Activated gamma-delta T cell treated with Interleukin-2 at 50 U/mL for 16 hours (primary cell): ENCODE measurements around the gene SYTL3.

Source experiments
- DNase-seq: peaks from one replicate; pipeline ENCODE4 v3.0.0-alpha.2; 2020

Gene SYTL3

DNA sequence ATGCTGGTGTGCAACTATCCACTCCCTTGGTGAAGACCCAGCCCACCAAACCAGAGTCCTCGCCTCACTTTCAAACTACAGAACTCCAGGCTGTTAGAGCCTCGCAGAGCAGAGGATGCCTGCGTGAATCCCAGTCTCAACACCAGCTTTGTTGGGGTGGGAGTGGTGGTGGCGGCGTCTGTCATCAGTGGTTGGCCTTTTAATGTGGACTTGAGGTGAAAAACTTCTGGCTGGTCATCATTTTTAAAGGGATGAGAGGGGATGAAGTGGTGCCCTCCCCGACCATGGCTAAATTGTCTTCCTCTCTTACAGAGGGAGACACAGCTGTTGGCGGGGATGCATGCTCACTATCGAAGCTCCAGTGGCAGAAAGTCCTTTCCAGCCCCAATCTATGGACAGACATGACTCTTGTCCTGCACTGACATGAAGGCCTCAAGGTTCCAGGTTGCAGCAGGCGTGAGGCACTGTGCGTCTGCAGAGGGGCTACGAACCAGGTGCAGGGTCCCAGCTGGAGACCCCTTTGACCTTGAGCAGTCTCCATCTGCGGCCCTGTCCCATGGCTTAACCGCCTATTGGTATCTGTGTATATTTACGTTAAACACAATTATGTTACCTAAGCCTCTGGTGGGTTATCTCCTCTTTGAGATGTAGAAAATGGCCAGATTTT is 114.5 kb downstream of the SYTL3 start:
- no peak for DNase-seq

DNA sequence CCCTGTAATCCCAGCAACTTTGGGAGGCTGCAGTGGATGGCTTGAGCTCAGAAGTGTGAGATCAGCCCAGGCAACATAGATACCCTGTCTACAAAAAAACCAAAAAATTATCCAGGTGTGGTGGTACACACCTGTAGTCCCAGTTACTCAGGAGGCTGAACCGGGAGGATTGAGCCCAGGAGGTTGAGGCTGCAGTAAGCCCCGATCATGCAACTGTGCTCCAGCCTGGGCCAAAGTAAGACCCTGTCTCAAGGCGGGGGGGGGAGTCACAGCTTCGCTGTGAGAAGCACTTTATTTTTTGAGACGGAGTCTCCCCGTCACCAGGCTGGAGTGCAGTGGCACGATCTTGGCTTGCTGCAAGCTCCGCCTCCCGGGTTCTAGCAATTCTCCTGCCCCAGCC is 115.1 kb downstream of the SYTL3 start:
- no peak for DNase-seq

DNA sequence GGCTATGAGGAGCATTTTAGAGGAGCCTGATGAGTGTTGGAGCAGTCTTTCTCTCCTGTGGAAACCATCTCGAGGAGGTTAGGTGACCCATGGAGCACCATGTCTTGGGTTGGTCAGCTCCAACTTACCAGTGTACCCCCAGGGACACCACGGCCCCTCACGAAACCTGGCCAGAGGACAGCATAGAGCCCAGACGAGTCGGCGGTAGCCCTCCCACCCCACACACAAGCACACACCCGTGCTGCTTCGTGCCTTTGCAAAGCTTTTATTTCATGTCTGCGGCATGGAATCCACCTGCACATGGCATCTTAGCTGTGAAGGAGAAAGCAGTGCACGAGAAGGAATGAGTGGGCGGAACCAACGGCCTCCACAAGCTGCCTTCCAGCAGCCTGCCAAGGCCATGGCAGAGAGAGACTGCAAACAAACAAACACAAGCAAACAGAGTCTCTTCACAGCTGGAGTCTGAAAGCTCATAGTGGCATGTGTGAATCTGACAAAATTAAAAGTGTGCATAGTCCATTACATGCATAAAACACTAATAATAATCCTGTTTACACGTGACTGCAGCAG is 115.7 kb downstream of the SYTL3 start:
- no peak for DNase-seq

DNA sequence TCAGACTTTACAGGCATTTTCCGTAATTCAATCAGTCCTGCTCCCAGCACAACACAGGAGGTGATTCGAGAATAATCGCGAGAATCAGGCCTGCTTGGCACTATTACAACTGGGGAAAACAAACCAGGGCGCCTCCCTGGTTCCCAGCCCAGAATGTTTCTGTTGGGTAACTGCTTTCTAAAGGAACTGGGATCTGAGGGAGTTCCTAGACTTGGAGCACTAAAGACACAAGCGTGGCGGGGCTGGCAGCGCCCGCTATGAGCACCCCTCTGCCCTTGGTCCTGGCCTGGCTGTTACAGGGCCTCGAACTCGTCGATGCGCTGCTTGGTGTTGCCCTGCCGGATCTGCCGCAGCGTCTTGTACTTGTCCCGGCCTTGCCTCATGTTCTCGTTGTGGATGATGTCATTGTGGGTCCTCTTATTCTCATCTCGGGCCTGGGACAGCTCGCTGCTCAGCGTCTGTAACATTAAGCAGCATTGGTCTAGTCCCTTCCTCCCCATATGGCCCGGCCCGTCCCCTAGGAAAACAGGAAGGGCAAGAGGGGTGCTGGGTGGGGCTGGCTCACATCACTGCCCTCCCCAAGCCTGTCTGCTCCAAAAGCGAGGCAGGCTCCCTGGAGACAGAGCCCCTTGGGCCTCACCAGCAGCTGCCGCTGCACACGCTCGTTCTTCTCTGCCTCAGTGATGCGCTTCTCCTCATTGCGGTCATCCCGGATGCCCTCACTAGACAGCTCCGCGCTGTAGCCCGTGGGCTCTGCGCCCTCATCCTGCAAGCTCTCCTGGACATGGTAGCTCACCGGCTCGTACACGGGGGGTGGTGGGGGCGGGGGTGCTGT is 117.0 kb downstream of the SYTL3 start:
- DNase-seq: no peak

DNA sequence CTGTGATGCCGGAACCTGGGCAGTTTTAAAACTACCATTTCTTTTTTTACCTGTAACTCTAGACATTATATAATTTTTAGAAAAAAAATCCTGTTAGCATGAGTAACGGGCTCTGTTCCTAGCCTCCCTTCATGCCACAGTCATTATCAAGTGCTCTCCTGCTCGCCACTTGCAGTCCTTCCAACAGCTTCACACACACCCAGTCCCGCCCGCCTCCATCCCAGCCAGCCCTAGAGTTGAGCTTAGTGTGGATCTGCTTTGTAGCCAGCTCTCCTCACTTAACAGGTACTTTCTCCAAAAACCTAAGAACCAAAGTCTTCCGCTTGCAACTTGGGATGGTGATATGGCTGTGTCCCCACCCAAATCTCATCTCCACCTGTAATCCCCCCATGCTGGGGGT is 117.9 kb downstream of the SYTL3 start:
- no peak for DNase-seq

DNA sequence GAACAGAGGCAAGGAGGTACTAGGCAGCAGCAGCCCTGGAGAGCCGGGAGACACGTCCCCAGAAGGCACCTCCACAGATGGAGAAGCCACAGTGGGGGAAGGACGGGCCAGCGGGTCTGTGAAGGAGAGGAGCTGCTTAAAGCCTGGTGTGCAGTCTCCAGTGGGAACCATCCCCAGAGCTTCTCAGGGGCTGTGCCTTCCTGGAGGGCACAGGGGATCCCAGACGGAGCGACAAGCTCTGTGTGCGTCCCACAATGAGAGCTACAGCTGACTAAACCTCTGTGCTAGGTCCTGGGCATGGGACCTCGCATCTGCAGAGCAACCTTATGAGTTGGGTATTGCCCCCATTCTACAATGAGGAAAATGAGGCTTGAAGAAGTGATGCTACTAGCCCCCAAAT is 118.6 kb downstream of the SYTL3 start:
- DNase-seq: no peak

DNA sequence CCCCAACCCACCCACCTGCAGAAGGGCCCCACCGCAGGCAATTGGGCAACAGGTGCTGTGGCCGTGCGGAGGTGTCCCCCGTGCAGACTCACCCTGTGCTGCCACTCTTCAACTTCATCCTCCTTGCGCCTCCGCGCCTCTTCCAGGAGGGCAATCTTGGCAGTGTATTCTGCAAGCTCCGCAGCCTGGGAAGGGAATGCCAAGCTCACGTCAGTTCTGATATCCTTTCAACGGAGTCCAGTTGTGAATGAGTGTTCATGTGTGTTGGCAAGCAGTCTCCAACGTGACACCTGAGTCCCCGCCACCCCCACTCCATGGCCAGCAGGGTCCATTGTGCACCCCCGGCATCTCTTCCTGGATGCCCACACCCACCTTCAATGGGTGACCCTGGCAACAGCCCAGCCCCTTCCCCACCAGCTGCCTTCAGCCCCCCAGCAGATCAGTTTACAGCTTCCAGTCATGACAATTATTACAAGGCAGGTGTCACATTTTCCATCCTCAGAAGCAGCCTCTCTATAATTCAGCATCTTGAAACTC is 119.4 kb downstream of the SYTL3 start:
- no peak for DNase-seq

DNA sequence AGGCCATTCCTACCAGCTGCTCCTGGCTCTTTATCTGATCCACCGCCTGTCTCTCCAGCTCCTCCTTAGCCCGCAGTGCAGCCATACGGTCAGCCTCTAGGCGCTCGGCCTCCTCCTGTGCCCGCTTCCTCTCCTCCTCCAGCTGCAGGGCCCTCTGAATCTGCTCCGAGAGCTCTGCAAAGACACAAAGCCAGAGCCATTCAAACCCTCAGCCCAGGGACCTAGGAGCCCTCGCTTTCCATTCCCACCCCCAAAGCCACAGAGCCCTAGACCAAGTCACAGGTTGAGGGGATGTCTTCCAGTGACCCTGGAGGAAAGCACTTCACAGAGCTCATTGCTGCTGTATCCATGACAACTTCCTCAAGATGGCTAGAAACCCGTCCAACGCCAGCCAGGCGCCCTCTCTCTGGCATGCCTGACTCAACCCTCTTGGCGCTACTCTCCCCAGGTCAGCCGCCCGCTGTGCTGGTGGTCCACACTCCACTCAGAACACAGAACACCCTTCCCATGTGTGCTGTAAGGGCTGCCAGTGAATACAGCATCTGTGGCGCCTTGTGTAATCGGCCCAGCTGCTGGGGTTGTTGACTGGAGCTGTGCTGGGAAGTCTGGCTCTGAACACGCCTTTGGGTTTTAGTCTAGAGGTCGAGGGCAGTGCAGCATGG is 120.0 kb downstream of the SYTL3 start:
- no peak for DNase-seq

DNA sequence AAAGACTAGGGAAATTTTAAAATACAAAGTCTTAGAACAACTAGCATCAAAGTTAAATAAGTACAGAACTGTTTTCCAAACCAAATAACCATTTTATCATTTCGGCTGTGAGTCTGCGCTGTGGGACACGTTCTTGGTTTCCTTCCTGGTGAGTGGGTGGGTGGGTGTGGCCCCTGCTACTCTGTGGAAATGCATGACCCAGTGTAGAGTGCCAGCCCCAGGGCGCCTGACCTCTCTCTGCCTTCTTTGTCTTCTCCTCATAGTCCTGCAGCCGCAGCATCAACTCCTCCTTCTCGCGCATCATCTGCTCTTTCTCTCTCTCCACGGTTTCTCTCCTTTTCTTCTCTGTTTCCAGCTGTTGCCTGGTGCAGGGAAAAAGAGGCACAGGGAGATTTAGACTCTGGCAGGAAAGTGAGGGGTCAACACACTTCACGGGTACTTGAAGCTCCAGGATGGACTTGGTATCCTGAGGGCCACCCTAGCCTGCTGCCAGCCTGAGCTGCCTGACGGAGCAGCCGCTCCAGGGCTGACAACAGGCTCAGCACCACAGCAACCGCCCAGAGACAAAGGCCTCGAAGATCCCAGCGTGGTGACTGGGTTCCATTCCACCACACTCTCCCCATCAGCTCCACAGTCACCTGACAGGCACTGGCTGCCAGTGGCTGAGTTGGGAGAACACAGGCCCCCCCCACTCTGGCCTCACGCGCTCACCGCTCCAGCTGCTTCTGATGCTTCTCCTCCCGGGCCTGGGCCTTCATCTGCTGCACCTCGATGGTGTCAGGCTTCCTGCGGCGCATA is 120.9 kb downstream of the SYTL3 start:
- DNase-seq: no peak

DNA sequence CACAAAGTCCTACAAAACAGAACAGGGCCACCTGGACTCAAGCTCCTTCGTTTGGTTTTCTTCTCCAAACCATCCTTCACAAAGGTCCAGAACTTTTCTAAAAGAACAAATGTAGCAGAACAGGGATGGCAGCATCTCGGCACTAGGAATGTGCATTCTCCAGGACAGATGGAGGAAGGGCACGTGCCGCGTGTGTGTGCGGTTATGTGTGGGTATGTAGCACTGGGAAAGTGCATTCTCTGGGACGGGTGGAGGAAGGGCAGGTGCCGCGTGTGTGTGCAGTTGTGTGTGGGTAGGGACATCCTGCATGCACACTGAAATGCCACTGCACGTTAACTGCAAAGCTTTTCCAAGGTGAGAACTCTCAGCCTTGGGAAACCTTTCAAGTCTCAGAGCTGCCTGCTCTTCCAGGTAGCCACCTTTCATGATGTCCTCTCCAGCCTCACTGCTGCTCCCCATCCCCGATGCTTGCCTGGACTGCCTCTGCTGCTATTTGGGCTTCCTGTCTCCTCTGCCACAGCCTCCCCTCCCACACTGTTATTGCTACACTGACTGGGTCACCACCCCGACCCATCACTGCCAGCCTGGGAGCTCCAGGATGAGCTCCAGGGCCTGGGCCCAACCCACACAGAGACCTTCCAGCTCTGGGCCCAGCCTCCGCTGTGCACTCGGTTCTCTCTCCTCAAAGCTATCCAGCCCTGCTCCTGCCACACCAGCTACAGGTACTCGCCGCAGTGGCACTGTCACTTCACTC is 121.7 kb downstream of the SYTL3 start:
- DNase-seq: no peak

DNA sequence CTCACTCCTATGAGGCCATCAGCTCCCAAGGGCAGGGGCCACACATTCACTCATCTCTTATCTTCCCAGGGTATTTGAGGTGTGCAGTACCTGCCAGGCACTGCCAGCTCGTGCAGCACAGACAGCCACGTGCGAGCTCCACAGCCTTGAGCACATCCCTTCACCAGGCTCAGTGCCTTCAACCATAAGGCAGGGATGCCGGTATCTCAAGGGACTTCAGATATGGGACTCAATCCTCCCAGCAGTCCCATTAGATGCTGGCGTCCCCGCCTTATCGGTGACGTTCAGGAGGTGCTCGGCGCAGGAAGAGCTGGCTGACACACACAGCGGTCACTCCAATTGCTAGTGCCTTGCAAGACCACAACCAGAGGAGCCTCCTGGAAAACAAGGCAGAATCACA is 122.3 kb downstream of the SYTL3 start:
- no peak for DNase-seq

DNA sequence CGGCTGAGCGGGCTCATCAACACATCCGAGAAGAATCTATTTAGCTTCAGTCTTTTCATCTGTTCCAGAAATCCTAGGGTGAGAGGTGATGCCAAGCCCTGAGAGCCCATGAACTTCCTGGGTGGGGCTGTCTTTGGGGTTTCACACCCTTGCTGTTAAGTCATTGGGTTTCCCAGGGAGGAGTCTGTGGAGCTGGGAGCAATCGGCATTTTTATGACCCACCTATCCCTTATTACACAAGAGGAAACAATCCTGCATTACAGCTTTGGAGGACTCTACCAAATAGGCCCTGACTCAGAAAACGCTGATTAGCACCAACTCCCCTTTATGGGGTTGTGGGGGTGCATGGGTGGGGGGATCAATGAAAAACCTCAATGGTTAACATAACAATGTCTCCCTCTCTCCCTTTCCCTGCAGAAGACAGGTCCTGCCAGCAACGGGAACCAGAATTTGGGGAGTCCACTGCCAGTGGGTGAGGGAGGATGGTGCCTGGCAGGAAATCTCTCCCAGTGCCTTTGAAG is 123.1 kb downstream of the SYTL3 start:
- DNase-seq: no peak

DNA sequence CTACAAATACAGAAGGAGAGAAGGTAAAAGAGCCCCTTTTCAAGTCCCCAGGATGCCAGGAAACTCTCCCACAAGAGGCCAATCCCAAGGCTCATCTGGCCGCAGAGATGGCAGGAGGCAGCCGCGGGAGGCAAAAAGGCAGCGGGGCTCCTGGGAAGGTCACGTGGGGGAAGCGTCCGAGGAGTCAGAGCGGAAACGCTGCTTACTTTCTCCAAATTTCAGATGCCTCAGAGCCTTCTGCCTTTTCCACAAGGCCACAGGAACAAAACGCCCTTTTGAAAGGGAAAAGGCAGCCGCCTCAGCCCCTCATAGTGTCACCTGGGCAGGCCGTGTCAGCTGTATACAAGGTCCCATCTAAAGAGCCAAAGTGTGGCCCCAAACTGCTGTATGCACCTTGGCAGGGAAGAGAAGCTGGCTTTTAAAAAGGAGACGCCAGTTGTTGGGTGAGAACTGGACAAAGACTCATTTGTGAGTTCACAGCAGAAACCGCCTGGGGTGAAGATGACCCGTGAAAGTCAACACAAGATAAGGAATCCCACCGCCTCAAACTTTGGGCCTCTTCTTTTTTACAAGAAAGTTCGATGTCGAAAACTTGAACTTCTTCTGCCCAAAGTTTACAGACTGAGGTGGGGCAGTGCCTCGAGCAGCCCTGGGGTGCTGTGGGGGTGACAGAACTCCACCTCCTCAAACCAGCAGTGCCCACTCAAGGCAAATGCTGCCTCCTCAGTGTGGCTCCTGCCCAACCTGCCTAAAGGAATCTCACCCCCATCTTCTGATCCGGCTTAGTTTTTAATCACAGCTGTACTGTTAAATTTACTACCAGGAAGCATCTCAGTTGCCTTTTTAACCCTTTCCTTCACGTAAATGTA is 124.0 kb downstream of the SYTL3 start:
- DNase-seq: no peak

DNA sequence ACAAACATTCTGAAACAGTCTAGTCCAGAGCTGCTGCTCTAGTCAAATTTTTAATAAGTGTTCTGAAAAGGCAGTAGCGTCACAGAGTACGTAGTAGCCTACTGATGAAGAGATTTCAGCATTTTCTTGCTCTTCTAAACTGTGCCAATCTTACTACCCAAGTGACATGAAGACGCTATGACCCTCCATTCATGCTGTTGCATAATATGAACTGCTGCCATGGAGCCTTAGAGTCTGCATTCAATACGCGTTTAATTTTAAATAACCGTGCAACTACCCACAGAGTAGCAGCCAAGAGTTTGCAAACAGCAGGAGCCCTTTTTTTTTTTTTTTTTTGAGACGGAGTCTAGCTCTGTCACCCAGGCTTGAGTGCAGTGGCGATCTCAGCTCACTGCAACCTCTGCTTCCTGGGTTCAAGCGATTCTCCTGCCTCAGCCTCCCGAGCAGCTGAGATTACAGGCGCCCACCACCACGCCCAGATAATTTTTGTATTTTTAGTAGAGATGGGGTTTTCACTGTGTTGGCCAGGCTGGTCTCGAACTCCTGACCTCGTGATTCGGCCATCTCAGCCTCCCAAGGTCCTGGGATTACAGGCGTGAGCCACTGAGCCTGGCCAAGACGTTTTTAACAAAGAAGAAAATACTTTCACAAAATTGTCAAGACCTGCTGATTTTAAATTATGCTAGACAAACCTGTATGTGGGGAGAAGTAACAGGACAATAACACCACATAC is 125.0 kb downstream of the SYTL3 start:
- DNase-seq: no peak

DNA sequence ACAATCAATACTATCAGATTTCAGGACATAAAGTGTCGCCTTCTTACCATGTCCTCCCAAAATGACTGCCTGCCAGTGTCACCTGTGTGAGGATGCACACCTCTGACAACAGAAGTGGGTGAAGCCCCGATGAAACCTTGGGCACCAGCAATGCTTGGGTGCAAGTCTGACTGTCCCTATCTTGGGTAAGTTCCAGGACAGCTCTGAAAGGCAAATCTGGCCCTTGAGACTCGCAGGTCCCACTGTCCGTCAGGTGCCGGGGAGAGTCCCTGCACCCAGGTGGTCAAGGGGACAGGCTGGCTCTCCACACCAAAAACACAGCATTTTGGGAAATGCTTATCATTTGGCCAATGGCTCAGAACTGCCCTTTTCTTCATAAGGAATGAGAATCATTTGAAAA is 126.0 kb downstream of the SYTL3 start:
- DNase-seq: no peak

DNA sequence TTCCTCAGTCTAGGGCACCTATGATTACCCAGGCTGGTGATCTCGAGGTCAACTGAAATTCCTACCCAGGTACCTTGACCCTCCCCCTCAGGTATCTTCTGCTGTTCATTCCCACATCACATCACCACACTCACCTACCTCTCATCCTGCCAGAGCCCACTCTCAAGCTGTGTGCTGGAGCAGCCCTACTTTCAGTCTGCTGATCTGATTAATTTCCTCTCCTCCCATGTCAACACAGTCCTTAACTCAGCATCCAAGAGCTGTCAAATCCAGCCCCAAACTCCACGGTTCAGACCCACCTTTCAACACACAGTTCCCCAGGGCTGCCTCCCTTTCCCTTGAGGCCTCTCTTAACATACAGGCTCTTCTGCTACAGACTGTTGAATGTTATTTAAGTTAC is 126.9 kb downstream of the SYTL3 start:
- no peak for DNase-seq

DNA sequence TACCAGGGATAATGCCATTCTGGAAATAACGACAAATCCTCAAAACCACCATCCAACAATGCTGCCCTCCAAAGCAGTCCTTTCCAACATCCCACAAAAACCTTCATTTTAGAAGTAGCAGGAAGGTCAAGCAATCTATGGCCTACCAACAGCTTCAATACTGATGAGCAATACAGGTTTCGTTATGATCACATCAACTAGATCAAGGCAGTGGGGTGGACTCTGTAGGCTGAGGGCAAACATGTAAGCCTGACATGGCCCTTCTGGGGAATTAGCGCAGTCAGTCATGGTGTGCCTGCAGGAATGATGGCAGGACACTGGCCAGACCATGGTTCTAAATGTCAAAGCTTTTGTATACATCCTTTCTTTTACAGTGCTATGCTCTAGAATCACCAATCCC is 127.7 kb downstream of the SYTL3 start:
- DNase-seq: no peak

DNA sequence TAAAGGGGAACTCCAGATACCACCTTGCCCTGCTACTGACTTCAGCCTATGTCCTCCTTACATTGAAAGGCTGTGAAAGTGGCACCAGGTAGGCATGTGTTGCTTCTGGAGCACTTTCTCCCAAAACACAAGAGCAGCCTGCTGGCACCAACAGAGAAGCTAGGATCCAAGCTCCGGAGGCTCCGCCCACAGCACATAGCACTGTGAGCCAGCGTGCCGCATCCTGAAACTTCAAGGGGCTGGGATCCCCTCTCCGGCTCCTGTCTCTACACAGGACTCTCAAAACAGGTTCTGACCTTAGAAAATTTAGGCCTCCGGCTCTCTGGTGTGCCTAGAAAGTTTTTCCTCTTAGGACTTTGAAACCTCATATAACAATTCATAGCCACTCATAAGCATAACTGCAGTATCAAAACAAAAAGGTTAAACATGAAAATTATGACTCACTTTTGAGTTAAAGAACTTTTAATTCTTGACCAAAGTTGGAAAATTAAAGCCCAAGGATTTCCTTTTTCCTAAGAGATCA is 128.2 kb downstream of the SYTL3 start:
- DNase-seq: no peak

DNA sequence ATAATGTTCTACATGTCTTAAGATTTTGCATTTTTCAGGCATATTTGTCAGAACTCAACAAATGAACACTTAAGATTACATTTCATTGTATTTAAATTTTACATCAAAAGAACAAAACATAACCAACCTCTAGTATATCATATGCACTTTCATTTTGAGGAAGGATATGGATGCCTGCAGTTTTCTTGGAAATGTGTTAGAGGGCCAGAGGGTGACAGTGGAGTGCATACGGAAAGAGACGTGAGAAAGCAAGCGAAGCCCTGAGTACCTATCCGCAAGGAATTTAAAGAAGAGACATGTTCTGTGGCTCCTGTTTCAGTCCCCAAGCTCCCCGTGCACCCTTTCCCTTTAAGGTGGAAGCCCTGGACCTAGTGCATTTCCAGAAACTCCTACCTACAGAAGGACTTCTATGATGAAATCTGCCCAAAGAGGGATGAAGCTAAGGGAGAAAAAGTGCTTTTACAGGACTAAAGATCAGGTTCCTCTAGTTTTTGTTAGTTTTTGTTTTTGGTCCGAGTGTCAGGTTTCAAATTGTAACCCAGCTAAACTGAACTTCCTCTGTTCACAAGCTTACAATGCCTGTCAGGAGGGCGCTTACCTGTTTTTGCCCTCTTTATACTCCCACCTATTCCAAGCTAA is 130.5 kb downstream of the SYTL3 start:
- no peak for DNase-seq
